Fibroblast of skin of scalp (primary cell): ENCODE data around the gene HELT.
A peak's percentile ranks its signal among the peaks of the same experiment; 100 is the strongest.

Experiments used
- DNase-seq: peaks from one replicate; pipeline ENCODE4 v3.0.0-alpha.2; 2013

HELT gene

DNA sequence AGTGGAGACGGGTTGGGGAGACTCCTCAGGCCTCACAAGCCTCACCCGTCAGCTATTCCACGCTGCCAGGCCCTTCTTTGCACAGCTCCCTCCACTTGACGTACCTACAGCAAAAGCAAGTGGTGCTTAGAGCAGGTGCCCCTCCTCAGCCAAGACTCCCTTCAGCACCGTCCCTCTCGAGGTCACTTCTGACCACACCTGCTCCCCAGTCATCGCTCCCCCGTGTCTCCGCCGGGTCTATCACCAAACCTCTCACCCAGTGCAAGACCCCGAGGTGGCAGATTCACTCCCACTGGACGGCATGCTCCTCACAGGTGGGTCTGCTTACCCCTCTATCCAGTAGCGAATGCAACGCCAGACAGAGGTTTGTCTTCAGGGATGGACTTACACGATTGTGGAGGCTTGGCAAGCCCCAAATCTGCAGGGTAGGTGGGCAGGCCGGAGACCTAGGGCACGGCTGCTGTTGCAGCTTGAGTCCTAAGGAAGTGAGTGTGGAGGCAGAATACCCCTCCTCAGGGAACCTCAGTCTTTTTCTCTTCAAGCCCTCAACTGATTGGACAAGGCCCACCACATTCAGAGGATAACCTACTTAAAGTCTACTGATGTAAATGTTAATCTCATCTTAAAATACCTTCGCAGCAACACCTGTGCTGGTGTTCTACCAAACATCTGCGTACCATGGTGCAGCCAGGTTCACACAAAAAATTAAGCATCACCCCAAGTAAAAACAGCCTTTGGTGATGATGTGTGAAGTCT is 14.5 kb upstream of the HELT start:
- DNase-seq = no peak

DNA sequence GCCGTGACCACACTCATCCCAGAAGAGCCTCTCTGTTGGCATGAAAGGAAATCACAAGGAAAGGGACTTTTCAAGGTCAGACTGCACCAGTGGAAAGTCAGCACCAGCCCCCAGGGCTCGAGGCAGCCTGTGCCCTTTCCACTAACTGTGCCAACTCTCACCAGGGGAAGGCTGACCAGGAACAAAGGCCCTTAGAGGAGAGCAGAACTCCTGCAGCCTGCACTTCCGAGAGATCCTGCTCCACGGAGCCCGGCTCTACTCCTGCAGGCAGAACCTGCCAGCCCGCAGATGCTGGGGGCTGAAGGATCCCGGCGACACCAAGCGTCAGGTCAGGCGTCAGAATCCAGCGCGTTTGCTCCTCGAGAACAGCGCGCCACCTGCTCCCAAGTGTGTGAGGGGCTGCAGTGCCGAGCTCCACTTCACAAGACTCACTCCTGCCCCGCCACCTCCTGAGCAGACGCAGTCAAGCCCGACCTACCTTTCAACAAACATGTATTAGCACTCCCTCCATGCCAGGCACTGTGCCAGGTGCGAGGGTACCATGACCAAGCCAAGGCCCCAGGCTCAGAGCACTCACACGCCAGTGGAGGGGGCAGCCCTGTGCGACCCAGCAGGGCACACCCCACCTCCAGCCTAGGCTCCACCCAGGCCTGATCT is 13.6 kb upstream of the HELT start:
- no peak for DNase-seq

DNA sequence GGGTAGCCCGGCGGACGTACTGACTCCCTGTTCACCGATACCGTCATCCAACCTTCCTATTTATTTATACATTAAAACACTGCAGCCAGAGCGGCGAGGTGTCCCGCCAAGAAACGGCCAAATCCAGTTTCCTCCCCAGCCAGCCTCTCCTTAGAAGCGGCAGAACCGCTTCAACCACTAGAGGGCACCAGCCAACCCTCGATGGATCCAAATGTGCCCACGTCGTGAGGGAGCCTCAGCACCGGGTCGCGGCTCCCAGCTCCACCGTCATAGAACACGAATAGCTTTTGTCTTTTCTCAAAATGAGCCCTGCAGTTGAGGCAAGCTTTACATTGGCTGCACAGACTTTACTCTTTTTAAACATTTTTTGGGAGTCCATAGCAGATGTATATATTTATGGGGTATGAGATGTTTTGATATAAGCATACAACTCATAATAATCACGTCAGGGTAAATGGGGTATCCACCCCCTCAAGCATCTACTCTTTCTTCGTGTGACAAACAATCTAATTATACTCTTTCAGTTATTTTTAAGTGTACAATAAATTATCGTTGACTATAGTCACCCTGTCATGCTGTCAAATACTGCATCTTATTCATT is 13.0 kb upstream of the HELT start:
- DNase-seq = peak; percentile 70

DNA sequence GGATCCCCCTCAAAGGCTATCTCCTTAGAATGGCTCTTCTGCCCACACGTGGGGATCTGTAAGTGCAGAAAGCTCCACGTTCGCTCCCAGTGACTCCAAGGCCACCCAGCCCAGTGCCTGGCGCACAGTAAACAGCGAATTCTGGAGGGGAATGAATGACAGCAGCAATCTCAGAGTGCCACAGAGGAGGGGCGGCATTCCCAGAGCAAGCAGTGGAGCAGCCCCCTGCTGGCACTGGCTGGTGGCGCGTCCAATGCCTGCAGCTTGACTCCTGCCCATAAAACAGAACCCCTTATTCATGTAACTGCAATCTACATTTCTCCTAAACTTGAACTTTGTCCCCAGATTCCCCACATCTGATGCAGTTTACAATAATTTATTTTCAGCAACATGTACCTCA is 6.9 kb upstream of the HELT start:
- DNase-seq = no peak

DNA sequence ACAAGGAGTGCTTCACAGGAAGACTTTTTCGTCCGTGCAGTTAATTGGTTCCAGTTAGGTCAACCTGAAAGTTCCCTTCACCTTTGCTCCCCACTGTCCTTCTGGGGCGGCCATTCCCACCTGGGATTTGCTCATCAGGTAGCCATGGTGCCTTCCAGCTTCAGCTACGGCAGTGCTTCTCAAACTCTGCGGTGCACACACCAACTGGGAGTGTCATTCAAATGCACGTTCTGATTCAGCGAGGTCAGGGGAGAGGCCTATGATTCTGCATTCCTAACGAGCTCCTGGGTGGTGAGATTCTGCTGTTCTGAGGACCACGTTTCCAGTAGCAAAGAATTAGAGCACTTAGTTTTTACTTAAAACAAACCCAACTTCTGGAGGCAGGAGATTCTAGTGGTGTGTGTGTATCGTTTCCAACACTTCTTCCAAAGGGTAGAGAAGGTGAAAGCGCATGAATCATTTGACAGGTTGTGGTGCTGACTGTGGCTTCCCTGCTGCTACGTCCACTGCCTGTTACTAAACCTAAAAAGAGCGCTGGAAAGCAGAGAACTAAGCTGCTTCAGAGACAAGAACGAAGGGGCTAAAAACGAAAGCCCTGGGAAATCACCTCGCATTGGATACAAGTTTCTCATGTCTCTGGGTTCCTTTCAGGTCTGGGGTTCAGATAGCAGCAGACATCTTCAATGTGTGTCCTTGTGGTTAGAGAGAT is 4.7 kb upstream of the HELT start:
- no peak for DNase-seq

DNA sequence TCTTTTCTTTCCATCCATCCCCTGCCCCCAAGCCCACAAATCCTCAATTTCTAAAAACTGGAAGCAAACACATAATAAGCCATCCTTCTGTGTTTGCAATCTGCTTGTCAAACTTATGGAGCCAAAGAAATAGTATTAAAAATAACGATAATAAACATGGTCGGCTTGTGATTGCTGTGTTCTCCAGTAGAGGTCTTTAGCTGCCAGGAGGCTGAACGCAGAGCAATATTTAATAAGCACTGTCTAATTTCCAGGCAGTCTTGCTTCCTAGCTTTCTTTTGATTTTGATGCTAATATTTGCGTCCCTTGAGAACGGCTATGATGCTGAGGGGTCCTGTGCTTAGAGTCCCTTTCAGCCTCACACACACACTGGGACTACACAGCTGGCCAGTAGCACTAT is 3.2 kb upstream of the HELT start:
- no peak for DNase-seq

DNA sequence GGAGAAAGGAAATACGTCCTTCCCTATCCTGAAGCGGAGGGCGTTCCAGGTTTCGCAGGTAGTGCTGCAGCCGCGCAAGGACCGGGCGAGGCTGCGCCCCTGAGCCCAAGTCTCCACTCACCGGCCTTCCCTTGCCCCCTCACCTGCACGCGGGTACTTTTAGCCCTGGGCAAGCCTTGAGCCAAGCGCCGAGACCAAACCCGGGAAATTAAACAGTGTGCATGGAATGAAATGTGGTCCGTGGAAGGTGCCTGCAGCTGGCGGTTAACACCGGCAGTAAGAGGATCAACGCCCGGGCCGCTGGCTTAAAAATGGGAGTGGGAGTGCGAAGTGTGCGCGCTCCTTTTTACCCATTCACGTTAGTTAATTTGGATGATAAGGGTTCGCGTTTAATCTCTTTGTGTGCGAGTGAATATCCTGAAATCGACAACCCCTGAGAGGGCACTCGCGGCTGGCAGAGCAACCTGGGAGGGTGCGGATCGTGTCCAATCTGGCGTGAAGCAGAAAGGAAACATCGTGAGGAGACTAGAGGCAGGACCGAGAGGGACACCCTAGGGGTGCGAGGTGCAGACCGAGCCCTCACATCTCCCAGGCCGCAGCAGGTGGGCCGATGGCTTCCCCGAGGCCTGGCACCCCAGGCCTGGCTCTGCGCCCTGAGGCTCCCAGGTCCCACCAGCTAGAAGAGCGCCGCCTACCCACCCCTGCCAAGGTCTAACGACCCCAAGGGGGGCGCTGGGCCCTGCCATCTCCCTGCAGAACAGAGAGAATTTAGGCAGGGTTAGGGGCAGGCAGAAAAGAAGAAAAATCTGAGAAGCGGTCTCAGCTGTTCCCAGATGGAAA is 2.0 kb upstream of the HELT start:
- no peak for DNase-seq

DNA sequence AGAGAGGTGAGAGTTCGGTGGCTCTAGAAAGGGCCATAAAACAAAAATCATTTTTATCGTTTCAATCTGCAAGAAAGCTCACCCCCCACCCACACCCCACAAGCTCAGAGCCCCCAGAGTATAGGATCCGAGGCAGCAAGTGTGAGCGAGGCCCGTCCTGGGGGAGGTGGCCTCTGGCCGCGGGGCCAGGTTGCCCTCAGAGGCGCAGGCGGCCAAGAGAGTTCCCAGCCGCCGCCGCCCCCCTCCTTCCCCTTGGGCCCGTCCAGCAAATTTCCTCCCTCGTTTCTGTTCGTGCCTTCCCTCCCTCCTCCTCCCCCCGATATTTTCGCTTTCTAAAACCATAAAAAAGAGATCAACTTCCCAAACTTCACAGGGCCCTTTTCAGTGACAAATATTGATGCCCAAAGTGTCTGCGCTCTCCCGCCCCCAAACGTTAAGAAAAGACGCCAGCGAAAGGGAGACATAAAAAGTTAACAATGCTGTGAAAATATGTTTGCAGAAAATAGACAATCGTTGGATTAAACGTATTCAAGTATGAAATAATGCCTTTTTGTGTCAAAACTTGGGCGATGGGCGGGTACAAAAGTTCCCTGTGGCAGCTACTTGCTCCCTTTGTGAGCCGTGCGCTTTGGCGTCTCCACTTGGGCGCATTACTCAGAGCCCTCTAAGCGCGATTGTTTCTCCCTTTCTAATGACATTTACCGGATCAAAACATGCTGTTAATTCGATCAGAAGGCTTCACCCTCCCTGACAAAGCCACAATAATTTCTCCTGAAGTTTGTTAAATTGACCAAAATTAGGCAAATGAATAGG is 1.1 kb upstream of the HELT start:
- DNase-seq = no peak

DNA sequence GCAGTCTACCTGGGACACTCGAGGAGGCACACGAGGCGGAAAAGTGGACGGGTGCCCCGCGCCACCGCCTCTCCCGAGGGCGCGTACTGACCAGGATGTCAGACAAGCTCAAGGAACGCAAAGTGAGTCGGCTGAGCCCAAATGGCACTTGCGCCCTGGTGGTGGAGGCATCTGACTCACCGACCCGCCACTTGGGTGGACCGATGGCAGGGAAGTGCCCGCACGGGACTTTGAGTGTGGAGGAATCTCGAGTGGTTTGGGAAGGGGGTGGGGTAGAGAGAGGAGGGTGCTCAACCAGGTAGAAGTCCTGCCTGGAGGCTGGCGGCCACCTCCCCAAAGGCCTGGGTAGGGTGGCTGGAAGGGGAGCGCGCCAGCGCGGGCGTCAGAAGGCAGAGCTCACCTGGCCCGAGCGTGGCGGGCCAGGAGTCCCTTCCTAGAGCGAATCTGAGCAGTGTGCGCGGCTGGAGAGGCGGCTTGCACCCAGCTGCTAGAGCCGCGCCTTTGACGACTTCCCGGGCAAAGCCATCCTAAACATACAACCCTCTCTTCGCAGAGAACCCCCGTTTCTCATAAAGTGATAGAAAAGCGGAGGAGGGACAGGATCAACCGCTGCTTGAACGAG is 655 bp downstream of the HELT start:
- DNase-seq = no peak

DNA sequence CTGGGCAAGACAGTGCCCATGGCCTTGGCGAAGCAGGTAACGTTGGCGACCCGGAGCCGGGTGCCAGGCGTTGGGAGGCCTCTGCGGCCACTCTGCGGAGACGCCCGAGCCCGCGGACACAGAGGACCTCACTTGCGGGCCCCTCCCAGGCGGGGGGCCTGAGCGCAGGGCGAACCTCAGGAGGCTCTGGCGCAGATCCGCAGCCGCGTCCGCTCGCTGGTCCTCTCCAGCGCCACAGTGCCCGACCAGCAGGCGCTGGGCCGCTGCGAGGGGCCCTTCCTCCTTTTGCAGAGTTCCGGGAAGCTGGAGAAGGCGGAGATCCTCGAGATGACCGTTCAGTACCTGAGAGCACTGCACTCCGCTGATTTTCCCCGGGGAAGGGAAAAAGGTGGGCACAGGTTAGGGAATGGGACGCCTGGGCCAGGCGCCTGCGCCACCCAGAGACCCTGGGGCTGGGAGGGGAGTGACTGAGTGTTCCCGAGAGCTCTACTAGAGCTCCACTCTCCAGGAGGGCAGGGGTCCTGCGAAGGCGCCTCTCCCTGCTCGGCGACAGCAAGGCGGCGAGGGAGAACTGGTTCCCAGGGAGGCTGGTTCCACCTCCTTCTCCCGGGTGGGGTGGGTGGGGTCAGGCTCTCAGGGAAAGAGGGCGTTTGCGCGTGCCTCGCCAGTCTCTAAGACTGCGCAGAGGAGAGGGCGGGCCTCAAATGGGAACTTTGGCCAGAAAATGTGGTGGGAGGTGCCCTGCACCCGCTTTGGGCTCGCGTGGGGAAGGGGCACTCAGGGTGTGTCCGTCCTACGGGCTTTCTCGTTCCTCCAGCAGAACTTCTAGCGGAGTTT is 1.4 kb downstream of the HELT start:
- DNase-seq = no peak

DNA sequence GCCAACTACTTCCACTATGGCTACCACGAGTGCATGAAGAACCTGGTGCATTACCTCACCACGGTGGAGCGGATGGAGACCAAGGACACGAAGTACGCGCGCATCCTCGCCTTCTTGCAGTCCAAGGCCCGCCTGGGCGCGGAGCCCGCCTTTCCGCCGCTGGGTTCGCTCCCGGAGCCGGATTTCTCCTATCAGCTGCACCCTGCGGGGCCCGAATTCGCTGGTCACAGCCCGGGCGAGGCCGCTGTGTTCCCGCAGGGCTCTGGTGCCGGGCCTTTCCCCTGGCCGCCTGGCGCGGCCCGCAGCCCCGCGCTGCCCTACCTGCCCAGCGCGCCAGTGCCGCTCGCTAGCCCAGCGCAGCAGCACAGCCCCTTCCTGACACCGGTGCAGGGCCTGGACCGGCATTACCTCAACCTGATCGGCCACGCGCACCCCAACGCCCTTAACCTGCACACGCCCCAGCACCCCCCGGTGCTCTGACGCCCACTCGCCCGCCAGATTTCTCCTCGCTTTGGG is 2.1 kb downstream of the HELT start:
- DNase-seq = no peak

DNA sequence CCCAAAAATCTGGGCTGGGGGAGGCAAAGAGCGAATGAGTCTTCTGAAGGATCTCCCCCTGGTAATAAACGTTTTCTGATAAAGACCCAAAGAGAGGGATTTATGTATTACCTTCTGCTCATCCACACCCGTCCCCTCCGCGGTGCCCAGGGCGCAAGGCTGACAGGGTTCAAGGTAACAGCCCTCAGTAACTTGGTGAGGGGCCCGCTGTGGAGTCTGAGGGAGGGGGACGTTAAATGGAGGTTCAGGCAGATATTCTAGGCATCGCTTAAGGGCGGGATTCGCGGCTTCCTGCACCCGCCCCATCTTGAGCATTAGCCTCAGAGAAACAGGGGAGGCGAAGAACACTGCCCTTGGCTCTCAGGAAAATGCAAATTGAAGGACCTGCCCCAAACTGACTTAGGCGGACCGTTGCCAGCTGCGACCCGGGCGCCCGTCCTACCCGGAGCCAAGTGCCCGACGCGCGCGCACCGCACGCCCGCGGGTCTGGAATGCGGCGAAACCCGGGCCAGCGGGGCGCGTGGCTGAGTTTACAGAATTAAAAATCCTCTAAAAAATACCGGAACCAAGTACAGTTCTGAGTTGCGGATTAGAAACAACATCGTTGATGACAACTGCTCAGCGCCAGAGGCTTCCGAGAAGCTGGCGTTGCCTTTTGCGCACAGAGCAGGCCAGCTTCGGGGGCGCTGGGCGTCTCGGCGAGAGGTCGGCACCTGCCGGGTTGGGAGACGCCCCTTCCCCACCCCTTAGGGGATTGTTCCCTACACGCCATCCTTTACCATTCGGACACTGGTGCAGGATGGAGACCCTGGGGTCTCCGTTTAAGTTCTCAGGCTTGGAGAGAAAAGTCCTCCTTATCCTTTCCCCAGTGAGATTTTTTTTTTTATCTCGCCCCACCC is 2.8 kb downstream of the HELT start:
- DNase-seq = no peak

DNA sequence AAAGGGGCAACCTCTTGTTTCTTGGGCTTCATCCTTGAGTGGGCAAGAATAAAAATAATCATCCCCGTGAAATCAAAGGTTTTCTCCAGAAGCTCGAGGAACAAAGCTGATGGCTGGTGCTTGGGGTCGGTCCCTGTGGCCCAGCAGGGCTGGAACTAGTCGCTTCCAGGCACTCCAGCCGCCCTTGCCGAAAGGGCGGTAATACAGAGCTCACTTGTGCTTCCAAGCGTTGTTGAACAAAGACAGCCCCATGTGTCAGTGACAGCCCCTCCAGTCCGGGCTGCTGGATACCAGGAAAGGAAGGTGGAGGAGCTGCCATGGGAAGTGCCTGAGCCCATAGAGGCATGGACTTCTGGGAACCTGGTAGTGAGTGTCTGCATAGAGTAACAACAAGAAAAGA is 5.2 kb downstream of the HELT start:
- DNase-seq = no peak

DNA sequence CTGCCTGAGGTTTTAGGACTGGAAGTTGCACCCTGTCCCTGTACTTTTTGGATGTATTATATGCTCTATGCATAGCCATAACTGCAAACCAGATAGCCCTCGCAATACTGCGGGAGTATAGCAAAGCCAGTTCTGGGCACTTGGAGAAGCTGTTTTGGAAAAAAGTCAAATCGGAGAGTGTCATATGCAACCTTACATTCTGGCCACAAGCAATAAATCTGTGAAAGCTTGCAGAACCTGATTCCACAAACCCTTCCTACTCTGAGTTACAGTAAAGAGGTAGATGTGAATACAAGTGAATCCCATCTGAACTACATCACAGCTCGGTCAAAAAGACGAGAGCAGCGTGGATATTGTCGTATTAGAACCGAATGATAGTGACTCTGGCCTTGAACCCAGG is 10.3 kb downstream of the HELT start:
- no peak for DNase-seq

DNA sequence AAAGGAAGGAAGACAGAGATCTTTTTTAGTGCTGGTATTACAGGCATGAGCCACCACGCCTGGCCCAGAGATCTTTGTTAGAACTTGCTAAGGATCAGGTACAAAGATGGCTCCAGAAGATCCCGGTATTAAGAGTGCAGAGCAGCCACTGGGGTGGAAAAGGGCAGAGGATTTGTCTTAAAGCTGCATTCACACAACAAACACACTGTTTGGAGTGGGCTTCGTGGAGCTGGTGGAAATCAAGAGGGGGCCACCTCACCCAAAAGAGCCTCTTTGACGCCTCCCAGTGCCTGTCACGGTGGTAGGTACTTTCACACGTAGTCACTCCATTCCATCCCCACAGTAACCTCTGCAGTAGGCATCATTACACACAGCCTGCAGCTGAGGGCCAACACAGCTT is 13.3 kb downstream of the HELT start:
- no peak for DNase-seq

DNA sequence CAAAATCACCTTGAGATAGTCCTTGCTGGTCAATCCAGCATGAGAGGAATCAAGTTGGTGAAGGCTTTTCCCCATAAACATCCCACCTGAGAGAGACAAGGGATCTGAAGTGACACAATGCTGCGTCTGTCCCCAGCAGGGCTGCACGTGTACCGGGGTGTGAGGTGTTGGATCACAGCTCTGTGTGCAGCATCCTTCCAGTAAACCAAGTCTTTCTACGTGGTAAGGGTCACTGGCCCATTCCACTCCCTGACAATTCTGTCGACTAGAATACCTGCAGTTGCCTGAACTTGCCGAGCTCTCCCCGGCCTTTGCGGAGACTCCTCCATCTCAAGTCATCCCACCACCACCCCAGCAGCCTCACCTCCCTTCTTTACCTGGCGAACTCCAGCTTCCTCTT is 14.8 kb downstream of the HELT start:
- DNase-seq = no peak

DNA sequence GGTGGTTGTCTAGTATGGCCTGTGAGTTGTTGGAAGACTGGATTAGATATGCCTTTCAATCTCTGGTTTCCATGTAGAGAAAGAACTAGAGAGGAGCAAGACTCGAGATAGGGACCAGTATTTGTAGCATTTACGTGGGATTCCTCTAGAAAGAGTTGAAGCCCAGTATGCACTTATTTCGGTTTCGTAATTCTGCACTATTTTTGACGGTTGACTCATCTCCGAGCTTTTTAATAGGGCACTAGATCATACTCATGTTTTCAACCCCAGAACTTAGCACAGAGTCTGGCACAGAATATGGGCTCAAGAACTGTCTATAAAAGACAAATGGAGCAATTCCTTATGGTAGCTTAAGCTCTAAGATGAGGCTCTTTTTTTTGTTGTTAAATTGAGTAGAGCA is 15.7 kb downstream of the HELT start:
- no peak for DNase-seq

DNA sequence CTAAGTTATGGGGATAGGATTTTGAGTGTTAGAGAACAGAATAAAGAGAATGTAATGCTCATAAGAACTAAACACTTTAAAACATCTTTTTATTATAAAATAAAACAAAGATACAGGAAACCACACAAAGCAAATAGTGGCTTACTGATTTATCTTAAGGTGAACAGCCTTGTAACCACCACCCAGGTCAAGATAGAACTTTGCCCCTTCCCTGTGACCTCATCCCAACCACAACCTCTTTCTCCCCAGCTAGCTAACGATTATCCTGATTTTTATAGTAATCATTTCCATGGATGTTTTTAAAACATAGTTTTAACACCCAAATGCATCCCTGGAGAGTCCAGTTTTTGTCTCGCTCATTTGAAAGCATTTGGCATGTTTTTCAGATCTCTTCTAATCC is 17.0 kb downstream of the HELT start:
- no peak for DNase-seq

DNA sequence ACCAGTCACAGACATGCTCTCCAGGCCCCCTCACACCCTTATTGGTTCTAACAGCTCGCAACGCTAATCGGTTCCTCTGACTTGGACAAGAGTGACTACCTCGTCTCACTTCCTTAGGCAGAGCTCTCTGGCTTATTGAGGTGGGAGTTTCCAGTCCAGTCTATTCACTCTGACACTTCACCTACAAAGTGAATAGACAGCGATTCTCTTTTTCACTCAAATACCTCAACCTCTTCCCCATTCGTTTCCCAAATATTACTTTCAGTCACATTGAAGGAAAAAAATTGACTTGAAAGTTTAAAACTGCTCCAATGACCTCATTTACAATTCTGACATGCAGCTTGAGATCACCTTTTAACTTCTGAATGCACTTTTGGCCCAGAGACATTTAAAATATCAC is 17.7 kb downstream of the HELT start:
- no peak for DNase-seq
